ENCODE measurements around the gene RBM39. TPM values are rescaled to one million over a fixed set of nuclear protein-coding genes. Genes with fewer than 3 reads are reported as not detected.

RBM39 gene
- total and polyA plus RNA-seq, 9 of the 15 experiments (the other 6 are each of a cell fraction or from before 2014, with no cell fraction given): 143 to 319 (median 228) TPM

DNA sequence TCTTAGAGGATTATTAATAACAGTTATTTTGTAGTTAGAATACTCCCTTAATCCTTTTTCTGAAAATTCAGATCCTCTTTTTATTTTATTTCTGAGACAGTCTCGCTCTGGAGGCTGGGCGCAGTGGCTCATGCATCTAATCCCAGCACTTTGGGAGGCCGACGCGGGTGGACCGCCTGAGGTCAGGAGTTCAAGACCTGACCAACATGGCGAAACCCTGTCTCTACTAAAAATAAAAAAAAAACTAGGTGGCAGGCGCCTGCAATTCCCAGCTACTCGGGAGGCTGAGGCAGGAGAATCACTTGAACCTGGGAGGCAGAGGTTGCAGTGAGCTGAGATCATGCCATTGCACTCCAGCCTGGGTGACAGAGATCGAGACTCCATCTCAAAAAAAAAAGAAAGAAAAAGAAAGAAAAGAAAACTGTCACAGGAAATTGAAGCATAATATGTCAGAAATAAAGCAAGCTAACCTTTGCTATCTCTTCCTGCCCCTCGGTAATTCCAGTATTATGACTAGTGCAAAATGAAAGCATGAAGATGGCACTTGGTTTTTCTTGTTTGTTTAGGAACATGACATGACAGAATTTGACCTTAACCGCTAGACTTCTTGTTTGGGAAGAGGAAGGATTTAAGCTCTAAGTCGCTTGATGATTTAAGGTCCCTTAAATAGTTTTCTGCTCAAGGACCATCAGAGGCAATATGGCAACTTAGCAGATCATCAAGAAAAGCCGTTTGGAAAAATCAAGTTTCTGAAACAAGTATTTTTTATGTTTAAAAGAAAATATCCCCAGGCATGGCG lies 1.8 kb upstream of the RBM39 start (continued):
- TF ChIP-seq SETDB1 (IDR thresholded peaks at IDR 0.05; ENCODE audit: low read length) (no peak), NR2C2 (CRISPR knock-in tag; IDR thresholded peaks at IDR 0.05) (no peak), NR2C2 (tag; IDR thresholded peaks at IDR 0.05) (peak; percentile 84), FOXK2 (conservative IDR thresholded peaks at IDR 0.05 in 1 of 2, IDR thresholded peaks at IDR 0.05 in 1 of 2; ENCODE audit: low read depth in 2 of 2) (peak; percentile 39 to 51; a peak in 1 of 4 replicates), SLC30A9 (CRISPR knock-in tag; IDR thresholded peaks at IDR 0.05) (no peak), RAD21 (CRISPR knock-in tag; conservative IDR thresholded peaks at IDR 0.05 in 1 of 2, IDR thresholded peaks at IDR 0.05 in 1 of 2) (no peak), MAFF (IDR thresholded peaks at IDR 0.05; ENCODE audit: low read length) (peak; percentile 84), ZNF143 (CRISPR knock-in tag; IDR thresholded peaks at IDR 0.05) (no peak), DIDO1 (tag; IDR thresholded peaks at IDR 0.05; ENCODE audit: low read depth) (no peak), ZNF408 (CRISPR knock-in tag; IDR thresholded peaks at IDR 0.05; ENCODE audit: low read depth) (no peak), TRIM28 (IDR thresholded peaks at IDR 0.05) (peak; percentile 34; the same call in 1 of the 2 replicates), ZNF511 (CRISPR knock-in tag; IDR thresholded peaks at IDR 0.05) (no peak), ZNF316 (IDR thresholded peaks at IDR 0.05) (peak; percentile 98), MNT (conservative IDR thresholded peaks at IDR 0.05) (no peak), MIER1 (IDR thresholded peaks at IDR 0.05; ENCODE audit: low read depth) (peak; percentile 62; the same call in 1 of the 2 replicates), COPS2 (conservative IDR thresholded peaks at IDR 0.05) (no peak), NR2F6 (CRISPR knock-in tag; IDR thresholded peaks at IDR 0.05) (no peak), ZNF124 (CRISPR knock-in tag; IDR thresholded peaks at IDR 0.05) (no peak), SMARCA4 (IDR thresholded peaks at IDR 0.05) (peak; percentile 87; the same call in 1 of the 2 replicates), ZNF584 (CRISPR knock-in tag; IDR thresholded peaks at IDR 0.05; ENCODE audit: low read depth) (peak; percentile 72; the same call in 1 of the 2 replicates)
- TF ChIP-seq, protein P1, sequence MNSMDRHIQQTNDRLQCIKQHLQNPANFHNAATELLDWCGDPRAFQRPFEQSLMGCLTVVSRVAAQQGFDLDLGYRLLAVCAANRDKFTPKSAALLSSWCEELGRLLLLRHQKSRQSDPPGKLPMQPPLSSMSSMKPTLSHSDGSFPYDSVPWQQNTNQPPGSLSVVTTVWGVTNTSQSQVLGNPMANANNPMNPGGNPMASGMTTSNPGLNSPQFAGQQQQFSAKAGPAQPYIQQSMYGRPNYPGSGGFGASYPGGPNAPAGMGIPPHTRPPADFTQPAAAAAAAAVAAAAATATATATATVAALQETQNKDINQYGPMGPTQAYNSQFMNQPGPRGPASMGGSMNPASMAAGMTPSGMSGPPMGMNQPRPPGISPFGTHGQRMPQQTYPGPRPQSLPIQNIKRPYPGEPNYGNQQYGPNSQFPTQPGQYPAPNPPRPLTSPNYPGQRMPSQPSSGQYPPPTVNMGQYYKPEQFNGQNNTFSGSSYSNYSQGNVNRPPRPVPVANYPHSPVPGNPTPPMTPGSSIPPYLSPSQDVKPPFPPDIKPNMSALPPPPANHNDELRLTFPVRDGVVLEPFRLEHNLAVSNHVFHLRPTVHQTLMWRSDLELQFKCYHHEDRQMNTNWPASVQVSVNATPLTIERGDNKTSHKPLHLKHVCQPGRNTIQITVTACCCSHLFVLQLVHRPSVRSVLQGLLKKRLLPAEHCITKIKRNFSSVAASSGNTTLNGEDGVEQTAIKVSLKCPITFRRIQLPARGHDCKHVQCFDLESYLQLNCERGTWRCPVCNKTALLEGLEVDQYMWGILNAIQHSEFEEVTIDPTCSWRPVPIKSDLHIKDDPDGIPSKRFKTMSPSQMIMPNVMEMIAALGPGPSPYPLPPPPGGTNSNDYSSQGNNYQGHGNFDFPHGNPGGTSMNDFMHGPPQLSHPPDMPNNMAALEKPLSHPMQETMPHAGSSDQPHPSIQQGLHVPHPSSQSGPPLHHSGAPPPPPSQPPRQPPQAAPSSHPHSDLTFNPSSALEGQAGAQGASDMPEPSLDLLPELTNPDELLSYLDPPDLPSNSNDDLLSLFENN (IDR thresholded peaks at IDR 0.05; ENCODE audit: low read depth in 2 of 2, low read length in 2 of 2): no peak
- TF ChIP-seq, protein P2, sequence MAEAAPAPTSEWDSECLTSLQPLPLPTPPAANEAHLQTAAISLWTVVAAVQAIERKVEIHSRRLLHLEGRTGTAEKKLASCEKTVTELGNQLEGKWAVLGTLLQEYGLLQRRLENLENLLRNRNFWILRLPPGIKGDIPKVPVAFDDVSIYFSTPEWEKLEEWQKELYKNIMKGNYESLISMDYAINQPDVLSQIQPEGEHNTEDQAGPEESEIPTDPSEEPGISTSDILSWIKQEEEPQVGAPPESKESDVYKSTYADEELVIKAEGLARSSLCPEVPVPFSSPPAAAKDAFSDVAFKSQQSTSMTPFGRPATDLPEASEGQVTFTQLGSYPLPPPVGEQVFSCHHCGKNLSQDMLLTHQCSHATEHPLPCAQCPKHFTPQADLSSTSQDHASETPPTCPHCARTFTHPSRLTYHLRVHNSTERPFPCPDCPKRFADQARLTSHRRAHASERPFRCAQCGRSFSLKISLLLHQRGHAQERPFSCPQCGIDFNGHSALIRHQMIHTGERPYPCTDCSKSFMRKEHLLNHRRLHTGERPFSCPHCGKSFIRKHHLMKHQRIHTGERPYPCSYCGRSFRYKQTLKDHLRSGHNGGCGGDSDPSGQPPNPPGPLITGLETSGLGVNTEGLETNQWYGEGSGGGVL (CRISPR knock-in tag; IDR thresholded peaks at IDR 0.05): no peak
